GM21381 (cell line): ENCODE measurements around the gene ARRDC4.

Experiments
- ATAC-seq: cut with Tn5 transposase; IDR thresholded peaks from one replicate; pipeline ENCODE4 v1.9.1; 2021; ENCODE audit warnings: mild to moderate bottlenecking, moderate library complexity; ENCODE audit not compliant: unreplicated experiment

The ARRDC4 gene

DNA sequence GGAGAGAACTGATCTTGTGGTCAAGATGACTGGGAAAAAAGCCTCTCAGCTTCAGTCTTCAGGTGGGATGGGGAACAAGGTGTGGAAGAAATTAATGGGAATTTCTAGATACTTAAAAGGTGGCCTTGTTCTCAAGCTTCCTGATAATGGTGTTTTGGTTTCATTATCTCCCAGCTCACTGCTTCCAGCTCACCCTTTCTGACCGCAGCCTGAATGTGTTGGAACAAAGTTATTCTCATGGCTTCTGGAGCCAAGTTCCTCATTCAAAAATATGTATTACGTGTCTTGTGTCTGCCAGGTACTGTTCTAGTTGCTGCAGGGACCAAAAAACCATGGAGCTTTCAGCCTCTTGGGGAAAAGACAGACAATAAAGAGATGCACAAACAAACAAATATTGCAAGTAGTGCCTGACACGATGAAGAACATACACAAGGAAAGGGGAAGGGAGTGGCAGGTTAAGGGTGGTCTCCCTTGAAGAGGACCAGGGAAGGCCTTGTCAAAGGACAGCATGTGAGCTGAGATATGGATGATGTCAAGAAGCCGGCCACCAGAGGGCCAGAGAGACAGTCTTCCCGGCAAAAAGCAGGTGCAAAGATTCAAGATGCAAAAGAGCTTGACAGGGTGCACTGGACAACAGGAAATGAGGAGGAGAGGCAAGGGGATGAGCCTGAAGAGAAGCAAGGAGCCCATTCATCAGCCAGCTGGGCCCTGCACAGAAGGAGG lies 35.5 kb downstream of the ARRDC4 start:
- ATAC-seq = no peak

DNA sequence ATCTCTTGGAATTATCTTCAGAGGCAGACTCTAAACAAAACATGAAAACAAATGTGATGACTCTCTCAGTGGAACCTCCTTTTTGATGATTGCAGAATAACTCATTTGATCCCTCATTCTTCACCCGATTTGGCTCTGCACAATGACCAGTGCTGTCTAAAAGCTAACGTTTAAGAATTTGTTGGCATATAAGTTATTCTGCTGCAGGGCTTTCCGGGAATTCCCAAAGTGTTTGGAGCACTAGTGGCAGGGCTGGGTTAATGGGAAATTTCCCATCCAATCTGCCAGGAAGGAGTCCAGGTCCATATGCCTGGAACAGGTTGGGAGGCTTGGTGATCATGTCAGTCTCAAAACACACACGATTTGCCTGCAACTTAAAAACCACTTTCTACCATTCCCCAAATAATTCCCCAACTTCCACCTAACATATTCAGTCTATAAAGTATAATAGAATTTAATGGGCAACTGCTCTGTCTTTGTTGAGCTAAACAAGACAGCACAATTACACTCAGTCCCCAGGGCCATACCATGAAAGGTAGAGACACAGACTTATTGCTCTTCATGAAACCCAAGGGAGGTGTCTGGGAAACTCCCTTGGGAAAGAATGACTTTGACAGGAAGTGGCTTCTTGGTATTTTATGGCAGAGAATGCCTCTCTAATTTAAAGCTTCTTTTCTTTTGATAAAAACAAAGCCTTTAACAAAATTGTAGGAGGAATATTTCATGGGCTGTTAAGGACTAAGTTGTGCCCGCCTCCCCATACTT lies 38.0 kb downstream of the ARRDC4 start:
- ATAC-seq = no peak

DNA sequence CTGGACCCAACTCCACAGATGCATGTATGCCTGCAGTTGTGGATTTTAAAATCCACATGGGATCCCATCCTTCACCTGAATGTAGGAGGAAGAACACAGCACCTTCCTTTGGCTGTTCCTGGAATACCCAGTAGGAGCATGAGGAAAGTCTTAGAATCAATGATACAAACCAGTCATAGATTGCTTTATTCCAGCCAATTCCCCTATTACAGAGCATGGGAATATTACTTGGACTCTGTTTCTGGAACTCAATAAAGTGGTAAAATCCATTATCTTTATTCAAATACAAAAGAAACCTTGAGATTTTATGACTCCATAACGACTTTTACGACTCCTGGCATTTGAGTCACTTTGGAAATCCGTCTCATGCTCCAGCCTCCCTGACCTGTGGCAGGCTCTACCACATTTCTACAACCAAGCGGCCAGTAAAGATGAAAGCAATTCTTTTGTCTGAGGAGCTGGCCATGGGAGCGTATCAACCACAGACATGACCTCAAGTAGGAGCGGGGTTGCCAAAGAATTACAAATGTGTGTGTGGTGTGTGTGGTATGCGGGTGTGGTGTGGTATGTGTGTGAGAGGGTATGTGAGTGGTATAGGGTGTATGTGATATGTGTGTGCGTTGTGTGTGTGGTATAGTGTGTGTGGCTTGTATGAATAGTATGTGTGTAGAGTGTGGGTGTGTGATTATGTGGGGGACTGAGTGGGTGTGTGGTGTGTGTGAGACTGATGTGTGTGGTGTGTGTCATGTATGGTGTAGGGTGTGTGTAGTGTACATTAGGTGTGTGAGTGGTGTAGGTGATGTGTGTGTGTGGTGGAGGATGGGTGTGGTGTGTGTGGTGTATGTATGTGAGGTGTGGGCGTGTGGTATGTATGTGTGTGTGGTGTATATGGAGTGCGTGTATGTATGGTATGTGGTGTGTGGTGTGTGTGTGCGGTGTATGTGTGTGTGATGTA lies 40.0 kb downstream of the ARRDC4 start:
- no peak for ATAC-seq

DNA sequence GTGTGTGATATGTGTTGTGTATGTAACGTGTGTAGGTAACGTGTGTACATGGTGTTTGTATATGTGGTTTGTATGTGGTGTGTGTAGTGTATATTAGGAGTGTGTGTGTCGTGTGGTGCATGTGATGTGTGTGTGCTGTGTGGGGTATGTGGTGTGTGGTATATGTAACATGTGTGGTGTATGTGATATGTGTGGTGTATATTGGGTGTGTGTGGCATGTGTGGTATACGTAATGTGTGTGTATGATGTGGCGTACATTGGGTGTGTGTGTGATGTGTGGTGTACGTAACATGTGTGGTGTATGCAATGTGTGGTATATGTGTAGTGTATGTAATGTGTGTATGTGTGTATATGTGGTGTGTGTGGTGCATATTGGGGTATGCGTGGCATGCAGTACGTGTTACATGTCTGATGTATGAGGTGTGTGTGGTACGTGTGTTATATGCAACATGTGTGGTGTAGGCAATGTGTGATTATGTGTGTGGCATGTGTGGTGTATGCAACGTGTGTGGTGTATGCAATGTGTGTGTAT lies 41.2 kb downstream of the ARRDC4 start:
- no peak for ATAC-seq

DNA sequence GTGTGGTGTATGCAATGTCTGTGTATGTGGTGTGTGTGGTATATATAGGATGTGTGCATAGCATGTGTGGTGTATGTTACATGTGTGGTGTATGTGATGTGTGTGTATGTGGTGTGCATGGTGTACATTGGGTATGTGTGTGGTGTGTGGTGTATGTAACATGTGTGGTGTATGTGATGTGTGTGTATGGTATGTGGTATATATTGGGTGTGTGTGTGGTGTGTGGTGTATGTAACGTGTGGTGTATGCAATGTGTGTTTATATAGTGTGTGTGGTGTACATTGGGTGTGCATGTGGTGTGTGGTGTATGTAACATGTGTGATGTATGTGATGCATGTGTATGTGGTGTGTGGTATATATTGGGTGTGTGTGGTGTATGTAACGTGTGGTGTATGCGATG lies 41.9 kb downstream of the ARRDC4 start:
- ATAC-seq = no peak

DNA sequence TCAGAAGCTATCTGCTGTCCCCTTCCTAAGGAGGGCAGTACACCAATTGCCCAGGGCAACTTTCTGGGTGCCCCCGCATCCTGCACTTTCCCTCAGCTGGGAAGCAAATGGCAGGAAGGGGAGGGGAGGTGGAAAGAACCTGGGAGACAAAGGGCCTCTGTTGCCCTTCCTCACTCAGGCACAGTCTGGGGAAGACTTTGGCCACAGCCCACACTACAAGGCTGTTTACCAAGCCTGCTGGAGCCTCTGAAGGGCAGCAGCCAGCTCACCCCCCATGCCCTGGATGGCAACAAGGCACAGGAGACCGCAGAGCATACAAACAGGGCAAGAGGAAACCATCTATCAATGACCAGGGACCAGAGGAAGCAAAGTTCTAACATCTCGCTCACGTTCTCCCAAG lies 42.4 kb downstream of the ARRDC4 start:
- ATAC-seq = no peak

DNA sequence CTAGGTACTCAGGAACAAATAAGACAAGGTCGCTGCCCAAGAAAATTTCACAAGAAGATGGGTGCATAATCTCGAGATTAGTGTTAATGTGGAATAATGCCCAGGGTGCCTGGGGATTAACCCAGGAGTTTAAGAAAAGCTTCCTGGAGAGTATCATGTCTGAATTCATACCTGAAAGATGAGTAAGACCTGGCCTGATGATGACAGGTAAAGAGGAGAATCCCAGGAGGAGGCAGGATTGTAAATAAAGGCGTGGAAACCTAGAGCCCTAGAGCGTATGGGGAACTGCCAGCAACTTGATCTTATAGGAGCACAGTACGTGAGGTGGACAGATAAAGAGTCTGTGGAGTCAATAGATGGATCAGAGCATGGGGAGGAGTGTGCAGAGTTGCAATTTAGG lies 43.0 kb downstream of the ARRDC4 start:
- no peak for ATAC-seq

DNA sequence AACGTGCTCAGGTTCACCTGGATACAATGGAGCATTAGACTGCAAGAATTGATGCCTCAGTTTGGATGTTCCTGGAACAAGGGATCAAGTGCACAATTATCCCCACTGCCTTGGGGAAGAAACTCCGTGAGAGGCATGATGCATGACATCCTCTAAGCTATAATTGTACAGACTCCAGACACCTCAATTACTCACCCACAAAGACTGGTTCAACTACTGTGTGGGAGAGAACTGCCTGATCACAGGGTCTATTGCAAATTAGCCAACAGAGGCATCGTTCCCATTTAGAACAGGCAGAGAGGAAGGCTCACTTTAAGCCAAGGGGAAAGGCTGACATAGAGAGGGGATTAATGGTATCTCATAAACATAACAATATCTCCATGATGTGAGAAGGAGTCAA lies 43.5 kb downstream of the ARRDC4 start:
- ATAC-seq = no peak

DNA sequence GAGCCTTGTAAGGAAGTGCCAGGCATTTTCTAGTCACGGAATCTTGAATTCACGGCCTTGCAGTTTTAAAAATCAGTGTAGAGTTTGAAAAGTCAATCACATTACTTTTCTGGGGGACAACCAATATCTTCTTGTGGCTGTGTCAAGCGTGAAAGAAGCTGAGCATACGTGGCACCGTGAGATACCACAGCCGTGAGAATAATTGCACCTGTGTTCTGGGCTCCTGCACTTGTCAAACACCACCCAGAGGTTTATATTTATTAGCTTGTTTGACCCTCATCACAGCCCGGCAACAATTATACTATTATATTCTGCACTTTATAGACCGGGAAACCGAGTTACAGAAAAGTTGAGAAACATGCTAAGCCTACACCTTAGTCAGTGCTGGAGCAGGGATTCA lies 45.2 kb downstream of the ARRDC4 start:
- no peak for ATAC-seq

DNA sequence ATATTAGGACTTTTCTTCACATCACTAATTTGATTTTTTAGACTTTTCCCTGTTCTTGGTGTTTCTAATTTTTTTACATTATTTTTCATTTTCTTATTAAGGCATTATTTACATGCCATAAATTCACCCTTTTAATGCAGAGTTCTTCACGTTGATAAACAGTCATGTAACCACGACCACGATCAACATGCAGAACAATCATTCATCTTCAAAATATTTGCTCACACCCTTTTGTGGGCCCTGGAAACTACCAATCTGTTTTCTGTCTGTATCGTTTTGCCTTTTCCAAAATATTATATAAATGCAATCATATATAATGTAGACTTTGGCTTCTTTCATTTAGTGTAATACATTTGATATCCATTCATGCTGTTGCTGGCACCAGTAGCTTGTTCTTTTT lies 48.7 kb downstream of the ARRDC4 start:
- ATAC-seq = no peak

DNA sequence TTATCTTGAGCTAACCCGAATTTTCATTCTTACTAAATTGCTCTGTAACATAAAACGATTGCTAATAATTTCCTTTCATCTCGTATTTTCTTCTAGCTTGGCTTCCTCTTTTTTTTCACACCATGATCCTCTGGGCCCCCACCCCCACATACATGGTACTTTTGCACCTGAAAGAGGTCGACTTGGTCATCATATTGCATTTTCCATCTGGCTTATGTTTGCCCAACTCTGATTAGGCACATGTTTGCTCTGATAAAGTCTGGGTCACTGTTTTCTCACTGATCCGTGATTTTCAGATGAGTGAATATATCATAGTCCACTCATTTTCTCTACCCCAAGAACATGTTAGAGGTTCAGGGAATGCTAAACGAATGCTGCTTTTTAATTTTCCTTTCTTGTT lies 49.5 kb downstream of the ARRDC4 start:
- ATAC-seq = no peak

DNA sequence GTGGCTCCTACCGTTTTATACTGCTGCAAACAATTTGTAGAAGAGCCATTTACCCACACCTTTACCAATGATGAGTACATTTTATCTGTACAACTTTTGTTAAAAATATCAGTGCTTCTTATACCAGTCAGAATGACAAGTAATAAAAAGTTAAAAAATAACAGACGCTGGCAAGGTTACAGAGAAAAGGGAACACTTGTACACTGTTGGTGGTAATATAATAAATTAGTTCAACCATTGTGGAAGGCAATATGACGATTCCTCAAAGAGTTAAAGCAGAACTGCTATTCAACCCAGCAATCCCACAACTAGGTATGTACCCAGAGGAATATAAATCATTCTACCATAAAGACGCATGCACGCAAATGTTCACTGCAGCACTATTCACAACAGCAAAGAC lies 51.9 kb downstream of the ARRDC4 start:
- ATAC-seq = no peak

DNA sequence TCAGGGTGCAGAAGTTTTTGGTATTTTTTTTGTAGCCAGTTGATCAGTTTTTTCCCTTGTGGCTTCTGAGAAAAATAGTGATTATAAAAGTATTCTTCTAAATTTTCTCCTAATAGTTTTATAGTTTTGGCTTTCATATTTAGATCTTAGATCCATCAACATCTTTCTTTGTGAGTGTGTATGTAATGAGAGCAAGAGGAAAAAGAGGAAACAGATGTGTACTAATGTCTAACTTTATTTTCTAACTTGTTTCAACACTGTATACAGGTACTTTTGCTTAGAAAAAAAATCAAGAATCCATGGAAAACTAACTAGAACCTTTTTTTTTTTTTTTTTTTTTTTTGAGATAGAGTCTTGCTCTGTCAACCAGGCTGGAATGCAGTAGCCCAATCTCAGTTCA lies 53.1 kb downstream of the ARRDC4 start:
- ATAC-seq = no peak

DNA sequence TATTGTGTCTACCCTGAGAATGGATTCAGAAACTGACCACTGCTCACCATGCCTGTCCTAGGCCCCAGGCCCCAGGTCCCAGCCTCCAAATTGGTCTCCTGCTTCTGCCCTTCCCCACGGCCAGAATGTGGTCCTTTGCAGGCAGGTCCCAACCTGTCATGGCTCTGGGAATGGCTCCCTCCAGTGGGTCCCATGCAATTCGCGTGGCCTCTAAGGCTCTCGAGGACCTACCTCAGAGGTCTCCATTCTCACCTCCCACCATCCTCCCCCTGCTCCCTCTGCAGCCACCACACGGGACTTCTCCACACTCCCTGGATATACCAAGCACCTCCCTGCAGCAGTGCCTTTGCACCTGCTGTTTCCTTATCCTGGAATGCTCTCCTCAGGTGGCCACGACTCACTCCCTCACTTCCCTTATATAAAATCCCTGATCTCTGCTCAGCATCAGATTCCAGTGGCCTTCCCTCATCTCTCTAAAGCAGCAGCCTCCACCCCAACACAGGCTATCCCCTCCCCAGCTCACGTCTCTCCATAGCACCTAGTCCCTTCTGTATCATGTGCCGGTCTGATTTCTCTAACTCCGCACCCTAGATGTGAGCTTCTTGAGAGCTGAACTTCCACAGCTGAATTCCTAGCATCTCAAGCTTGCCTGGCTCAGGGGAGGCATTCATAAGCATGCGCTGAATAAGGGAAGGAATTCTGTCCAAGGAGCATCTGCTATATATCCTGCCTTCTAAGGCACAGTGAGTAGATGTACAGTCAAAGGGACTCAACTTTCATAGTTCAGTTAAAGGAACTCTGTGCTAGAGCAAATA lies 56.9 kb downstream of the ARRDC4 start:
- ATAC-seq = no peak

DNA sequence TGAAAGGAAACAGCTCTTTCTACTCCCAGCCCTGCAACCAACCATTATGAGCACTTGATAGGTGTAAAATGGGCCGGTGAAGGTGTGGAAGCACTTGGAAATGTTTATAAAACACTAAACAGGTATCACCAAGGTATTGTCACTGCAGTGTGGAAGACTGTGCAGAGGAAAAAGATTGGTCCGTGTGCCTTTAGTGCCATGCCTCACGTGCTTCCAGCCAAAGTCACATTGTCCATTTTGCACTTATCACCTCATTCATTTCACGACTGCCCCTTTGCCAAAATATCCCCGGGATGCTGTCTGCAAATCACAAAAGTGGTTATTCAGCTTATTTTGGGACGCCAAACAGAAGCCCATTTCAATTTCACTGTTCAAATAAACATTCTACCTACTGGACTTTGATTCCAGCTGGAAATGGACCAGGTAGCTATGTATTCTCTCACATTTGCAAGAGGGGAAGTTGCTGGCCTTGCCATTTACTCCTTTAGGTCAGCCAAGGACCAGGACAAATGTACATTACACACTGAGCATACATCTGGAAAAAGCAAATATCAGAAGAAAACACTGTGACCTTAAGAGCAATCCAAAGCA lies 58.4 kb downstream of the ARRDC4 start:
- ATAC-seq = no peak
